GM12872 (cell line): ENCODE measurements around the gene ACSL6.

Experiments
- TF ChIP-seq, protein P1 (sequence below): IDR thresholded peaks from 3 replicates; pipeline ENCODE4 v1.5.1; 2011; ENCODE audit warnings: low read depth, mild to moderate bottlenecking, low read length, moderate library complexity; ENCODE audit not compliant: insufficient read depth

Gene ACSL6

DNA sequence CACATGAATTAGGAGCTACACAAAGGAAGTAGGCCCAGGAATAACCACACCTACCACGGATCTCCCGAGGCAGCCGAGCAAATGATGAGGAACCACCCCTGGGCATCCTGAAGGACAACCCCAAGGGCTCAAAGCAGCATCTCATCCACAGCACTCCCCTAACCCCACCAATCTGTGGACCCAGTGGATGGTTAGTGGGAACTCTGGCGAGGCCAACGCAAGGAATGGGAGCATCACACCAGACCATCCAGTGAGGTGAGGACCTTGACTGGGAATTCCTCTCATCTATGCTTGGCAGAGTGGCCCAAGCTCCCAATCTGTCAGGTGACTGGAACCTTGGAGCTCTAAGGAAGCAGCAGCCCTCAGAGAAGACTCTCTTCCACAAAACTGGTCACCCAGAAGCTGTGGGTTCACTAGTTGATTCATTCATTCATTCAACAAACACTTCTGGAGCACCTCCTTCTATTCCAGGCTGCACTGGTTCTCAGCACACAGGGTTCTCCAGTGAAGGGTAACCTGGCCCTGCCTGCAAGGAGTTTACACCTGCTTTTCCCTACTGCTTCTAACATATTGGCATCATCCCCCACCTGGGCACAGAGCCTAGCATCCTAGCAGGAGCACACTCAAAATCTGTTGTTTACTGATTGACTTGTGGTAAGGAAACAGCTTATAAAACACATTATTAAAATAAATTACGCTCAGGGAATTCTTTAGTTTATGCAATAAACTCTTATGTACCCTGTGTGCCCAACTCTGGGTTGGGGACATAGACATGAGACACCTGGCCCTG, 4.9 kb downstream of the ACSL6 start:
- TF ChIP-seq, protein P1, sequence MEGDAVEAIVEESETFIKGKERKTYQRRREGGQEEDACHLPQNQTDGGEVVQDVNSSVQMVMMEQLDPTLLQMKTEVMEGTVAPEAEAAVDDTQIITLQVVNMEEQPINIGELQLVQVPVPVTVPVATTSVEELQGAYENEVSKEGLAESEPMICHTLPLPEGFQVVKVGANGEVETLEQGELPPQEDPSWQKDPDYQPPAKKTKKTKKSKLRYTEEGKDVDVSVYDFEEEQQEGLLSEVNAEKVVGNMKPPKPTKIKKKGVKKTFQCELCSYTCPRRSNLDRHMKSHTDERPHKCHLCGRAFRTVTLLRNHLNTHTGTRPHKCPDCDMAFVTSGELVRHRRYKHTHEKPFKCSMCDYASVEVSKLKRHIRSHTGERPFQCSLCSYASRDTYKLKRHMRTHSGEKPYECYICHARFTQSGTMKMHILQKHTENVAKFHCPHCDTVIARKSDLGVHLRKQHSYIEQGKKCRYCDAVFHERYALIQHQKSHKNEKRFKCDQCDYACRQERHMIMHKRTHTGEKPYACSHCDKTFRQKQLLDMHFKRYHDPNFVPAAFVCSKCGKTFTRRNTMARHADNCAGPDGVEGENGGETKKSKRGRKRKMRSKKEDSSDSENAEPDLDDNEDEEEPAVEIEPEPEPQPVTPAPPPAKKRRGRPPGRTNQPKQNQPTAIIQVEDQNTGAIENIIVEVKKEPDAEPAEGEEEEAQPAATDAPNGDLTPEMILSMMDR, result no peak

GRCh38 chr5:132005591-132005990, 5.9 kb downstream of the ACSL6 start:
- TF ChIP-seq, protein P1, result no peak

- TF ChIP-seq, protein P1, result no peak
Measured at GRCh38 chr5:132003982-132004381, 7.5 kb downstream of the ACSL6 start.

- TF ChIP-seq, protein P1, result no peak
Measured at GRCh38 chr5:132003170-132003744, 8.2 kb downstream of the ACSL6 start.

DNA sequence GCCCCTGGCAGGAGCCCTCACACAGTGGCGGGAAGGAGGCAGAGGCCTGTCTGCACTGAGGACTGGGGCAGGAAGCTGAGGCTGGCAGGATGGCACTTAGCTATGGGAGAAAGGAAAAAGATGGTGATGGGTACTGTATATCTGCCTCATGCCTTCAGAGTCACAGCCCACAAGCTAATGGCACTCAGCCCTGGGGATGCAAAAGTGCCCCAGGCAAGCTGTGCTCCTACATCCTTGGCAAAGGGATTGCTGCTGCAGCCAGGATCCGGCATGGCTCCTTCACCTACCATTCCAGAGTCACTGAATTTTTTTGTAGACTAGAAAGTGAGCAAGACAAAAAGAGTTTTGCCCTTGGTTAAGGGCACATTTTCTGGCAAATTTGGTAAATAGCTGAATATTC, 8.7 kb downstream of the ACSL6 start:
- TF ChIP-seq, protein P1, result no peak

DNA sequence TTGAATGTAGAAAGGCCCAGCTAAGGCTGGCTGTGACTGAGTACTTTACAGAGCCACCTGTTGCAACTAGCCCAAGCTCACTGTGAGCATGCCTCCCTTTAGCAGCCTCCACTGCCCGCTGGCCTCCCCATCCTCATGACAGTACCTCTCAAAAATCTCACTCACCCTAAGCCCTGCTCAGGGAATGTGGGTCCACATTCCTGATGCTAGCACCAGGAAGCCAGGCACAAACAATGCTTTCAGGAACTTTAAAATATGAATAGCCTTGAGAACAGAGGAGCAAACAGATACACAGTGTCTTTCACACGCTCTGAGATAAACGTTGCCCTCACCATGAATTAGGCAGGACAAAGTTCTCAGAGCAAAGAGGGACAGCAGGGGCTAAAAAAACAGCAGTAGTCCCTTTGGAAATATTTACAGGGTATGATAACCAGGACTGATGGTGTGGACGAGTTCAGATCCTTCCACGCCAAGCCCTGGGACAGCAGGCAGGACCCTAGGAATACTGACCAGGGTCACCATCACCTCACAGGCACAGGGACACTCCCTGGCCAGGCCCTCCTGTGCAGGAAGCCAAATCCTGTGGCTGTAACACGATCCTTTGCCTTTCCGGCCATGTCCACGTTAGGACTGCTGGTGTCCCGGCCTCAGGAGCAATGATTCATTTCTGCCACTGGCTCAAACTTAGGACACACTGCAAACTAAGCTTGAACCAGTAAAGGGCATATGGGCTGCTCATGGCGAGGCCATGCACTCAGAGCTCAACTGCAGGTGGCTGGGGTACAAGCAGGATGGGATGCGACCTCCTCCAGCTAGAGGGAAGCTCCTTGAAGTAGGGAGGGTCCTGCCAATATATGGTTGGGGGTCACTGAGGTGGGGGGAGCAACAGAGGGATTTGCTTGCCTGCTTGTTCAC, 9.6 kb downstream of the ACSL6 start:
- TF ChIP-seq, protein P1, result no peak
